BJ (cell line): ENCODE measurements around the gene AREG. TPM values are rescaled to one million over a fixed set of nuclear protein-coding genes. Genes with fewer than 3 reads are reported as not detected.

ENCODE experiments used
- CTCF ChIA-PET: fragments of 350-600 bp; formaldehyde crosslinking; extraction: SDS; loops from one replicate; lab custom pipeline; 2021; ENCODE audit warnings: antibody characterized with exemption, inconsistent platforms; lab: Yijun Ruan, JAX
- POLR2A ChIA-PET: fragments of 300-600 bp; sonication (Branson Sonifier 250); formaldehyde crosslinking; extraction: SDS; loops from one replicate; lab custom pipeline; 2021; ENCODE audit warnings: antibody characterized with exemption; lab: Charles Lee
- DNase-seq: peaks from one replicate; pipeline ENCODE4 v3.0.0-alpha.2; 2011; ENCODE audit warnings: low read depth
- H3K27me3 ChIP-seq: 2 replicates; pipeline ENCODE4 v1.6.0; 2011; ENCODE audit warnings: low read length; ENCODE audit not compliant: control insufficient read depth, insufficient read depth
- H3K36me3 ChIP-seq: 2 replicates; pipeline ENCODE4 v1.5.1; 2011; ENCODE audit warnings: low read length; ENCODE audit not compliant: control insufficient read depth, insufficient read depth
- H3K4me3 ChIP-seq: 2 replicates; pipeline ENCODE4 v1.5.1; 2011; ENCODE audit warnings: low read depth, mild to moderate bottlenecking, control low read depth, low read length
- polyA plus RNA-seq: library from polyadenylated mRNA; depleted of rRNA; stranded (reverse); fragments of >200 nt; gene quantifications from 2 replicates; pipeline ENCODE4 v1.2.3, GENCODE V29; 2011
- TF ChIP-seq, protein P1 (sequence below): IDR thresholded peaks from 2 replicates; pipeline ENCODE4 v1.5.1; 2011; ENCODE audit warnings: low read depth, mild to moderate bottlenecking, control low read depth, inconsistent platforms, low read length, moderate library complexity; ENCODE audit not compliant: insufficient read depth

The AREG gene
- polyA plus RNA-seq, 1 experiment, result 0.07 TPM

DNA sequence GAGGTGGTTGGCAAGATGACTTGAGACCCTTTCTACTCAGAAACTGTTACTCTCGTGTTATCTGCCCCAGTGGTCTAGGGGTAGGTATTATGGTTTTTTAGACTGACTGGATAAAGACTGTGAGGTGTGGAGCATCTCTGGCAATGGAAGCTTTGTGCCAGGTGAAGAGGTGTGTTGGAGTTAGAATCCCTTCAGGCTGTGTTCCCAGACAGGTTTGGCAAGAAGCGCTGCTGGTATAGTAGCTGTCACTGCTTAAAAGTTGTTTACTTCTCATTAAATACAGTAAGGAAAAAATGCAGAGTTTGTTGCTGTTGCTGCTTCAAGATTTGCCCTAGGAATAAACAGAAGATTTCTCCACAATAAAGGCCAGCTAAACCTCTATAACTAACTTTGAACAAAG lies 35.3 kb downstream of the AREG start:
- Histone ChIP-seq H3K36me3 (no peaks in the 10 kb centered on the region), H3K27me3 (no peaks in the 10 kb centered on the region), H3K4me3 (no peak overlapping the region)
- no peak for DNase-seq
- CTCF ChIA-PET, result interaction anchor here (0.7 kb wide), 1 partner anchor 10 kb away, joined by 4 read pairs; no protein-coding TSS in a partner anchor
- POLR2A ChIA-PET, result no interaction called here
- TF ChIP-seq, protein P1, sequence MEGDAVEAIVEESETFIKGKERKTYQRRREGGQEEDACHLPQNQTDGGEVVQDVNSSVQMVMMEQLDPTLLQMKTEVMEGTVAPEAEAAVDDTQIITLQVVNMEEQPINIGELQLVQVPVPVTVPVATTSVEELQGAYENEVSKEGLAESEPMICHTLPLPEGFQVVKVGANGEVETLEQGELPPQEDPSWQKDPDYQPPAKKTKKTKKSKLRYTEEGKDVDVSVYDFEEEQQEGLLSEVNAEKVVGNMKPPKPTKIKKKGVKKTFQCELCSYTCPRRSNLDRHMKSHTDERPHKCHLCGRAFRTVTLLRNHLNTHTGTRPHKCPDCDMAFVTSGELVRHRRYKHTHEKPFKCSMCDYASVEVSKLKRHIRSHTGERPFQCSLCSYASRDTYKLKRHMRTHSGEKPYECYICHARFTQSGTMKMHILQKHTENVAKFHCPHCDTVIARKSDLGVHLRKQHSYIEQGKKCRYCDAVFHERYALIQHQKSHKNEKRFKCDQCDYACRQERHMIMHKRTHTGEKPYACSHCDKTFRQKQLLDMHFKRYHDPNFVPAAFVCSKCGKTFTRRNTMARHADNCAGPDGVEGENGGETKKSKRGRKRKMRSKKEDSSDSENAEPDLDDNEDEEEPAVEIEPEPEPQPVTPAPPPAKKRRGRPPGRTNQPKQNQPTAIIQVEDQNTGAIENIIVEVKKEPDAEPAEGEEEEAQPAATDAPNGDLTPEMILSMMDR, result no peak

DNA sequence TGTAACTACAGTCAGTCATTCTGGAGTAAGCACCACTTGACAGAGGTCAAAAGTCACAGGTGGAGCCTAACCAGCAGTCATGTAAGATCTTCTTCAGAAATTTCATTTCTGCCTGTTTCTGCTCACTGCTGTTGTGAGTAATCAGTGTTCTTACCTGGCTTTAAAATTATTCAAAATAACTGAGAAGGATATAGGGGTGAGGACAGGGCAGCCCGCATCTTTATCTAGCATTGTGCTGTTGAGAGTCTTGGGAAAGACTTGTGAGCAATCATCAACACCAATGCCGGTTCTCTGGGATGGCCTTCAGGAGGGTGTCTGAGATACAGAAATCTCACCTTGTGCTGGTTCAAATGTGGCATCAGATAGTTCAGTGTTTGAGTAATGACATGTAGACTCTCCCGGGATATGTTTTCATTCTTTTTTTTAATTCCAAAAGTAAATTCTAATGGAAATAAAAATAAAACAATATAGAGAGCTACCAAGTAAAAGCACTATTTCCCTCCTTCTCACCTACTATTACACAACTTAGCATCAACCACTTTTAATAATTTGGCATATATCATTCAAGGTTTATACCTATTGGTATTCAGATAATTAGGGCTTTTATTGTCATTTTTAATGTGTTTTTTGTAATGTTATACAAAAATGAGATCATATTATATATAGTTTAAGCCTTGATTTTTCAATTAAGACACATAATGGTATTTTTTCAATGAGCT lies 37.1 kb downstream of the AREG start:
- ChIA-PET POLR2A (no interaction called here), CTCF (interaction anchor here (0.7 to 1.3 kb wide), 3 partner anchors 9 to 30 kb away, joined by 3 to 7 read pairs (median 3); no protein-coding TSS in a partner anchor)
- no peak for DNase-seq
- Histone ChIP-seq H3K36me3 (no peaks in the 10 kb centered on the region), H3K27me3 (no peaks in the 10 kb centered on the region), H3K4me3 (no peak overlapping the region)
- TF ChIP-seq, protein P1, result no peak

DNA sequence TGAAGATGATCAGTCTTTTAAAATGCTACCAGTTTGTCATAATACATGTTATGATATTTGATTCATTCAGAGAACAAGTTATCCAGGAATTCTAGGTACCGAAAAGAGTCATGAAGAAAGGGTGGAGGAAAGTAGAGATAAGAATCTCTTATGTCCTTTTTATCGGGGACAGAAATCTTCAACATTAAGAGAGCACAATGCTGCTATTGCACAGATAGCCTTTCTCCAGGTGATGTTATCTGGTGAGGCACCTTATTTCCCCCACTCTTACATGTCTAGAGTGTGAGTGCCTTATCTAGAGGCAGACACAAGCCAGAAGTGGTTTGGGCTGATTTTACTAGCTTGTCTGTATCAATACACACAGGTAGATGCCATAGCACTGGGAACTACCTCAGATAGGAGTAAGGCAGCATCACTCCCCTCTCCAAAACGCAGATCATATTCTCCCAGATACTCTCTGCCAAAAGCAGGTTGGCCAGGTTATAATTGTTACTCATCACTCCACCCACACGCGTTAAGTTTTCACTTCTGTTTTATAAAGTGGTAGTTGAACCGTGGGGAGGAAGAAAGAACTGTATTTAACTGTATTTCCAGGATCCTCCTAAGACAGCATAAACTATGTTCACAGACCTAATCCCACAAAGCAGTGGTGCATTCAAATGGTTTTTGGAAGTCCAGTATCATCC lies 38.4 kb downstream of the AREG start:
- H3K36me3 ChIP-seq, result no peaks in the 10 kb centered on the region
- DNase-seq, result no peak
- ChIA-PET POLR2A (no interaction called here), CTCF (interaction anchor here (0.9 to 1.3 kb wide), 2 partner anchors 10 to 29 kb away, joined by 3 to 7 read pairs; no protein-coding TSS in a partner anchor)
- no peaks in the 10 kb centered on the region for H3K27me3 ChIP-seq
- H3K4me3 ChIP-seq, result no peak overlapping the region
- TF ChIP-seq, protein P1, result no peak

DNA sequence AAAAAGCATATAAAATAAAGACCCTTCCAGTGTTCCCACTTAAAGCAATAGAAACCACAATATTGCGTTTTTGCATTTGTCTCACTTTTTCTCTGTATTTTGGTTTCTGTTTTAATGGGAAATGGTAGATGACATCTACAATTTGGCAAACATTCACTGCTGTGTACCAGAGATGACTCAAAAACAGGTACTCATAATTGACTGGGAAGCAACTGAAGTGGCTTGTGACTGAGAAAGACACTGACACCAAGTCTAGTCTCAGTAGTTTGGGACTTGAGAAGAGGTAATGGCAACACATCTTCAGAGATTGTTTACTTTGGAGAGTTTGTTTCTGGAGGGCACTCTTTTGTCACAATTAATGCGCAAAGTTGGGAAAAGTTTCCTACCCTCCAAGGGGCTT lies 42.0 kb downstream of the AREG start:
- TF ChIP-seq, protein P1, result no peak
- CTCF ChIA-PET, result no interaction called here
- no peak overlapping the region for H3K4me3 ChIP-seq
- no peak for DNase-seq
- no peaks in the 10 kb centered on the region for H3K27me3 ChIP-seq
- H3K36me3 ChIP-seq, result no peaks in the 10 kb centered on the region
- POLR2A ChIA-PET, result no interaction called here

DNA sequence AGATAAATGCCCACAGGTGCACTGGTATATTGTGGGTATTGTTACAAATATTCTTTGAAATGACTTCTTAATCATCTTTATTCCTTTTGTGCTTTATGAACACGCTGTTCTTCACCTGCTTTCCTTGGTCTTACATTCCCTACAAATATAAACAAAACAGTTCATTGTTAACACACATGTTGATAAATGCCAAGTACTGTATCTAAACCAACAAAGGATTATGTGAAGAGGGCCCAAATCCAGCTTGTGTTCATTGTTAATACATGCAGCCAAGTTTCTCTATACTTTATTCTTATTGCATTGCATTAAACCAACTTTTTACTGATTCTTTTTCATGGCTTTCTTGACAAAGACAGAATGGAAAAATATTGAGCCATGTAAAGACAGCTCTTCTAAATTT lies 42.8 kb downstream of the AREG start:
- TF ChIP-seq, protein P1, result no peak
- no peaks in the 10 kb centered on the region for H3K27me3 ChIP-seq
- POLR2A ChIA-PET, result no interaction called here
- DNase-seq, result no peak
- CTCF ChIA-PET, result no interaction called here
- H3K4me3 ChIP-seq, result no peak overlapping the region
- no peaks in the 10 kb centered on the region for H3K36me3 ChIP-seq
